Measurements from ENCODE around the gene ZNF587. TPM values are rescaled to one million over a fixed set of nuclear protein-coding genes. Genes with fewer than 3 reads are reported as not detected.
"Not testable (repeated sequence)": the region's sequence is repeated elsewhere in the genome, so short reads cannot be mapped to it uniquely, and the experiment has no call there.

Gene ZNF587
- total RNA-seq, 1 experiment from 2014 or later = 36.4 TPM

DNA sequence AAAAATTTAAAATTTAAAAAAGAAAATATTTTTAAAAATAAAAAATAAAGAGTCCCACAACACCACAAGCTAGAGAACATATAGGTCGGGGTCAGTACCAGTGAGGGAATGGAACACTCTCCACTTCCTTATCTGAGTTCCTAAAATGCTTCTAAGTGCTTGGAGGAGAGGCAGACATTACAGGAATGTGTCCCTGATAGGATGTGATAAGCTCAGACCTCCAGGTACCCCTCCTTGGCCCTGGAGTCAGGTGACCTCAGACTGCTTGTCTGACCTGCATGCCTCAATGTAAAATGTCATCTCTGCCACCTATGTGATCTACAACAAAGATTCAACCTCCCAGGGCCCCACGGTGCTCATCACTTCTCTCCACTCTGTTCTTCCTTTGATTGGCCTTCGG lies 36.4 kb downstream of the ZNF587 start:
- Histone ChIP-seq H3K4me2 (ENCODE audit: low read depth, low read length, poor library complexity, severe bottlenecking) (no peak overlapping the region), H4K20me1 (ENCODE audit: insufficient read depth, low read depth, low read length) (no peaks in the 10 kb centered on the region), H3K27ac (ENCODE audit: low read length) (no peak overlapping the region), H3K9ac (ENCODE audit: low read length) (no peak overlapping the region), H3K36me3 (ENCODE audit: insufficient read depth, low read length) (peaks cover 44% of the 10 kb centered on the region), H3K9me2 (replicated peaks; ENCODE audit: insufficient read depth, low read length) (no peaks in the 10 kb centered on the region), H3K9me3 (ENCODE audit: low read length) (peaks cover 31% of the 10 kb centered on the region), H3K79me2 (ENCODE audit: low read length) (peaks cover 59% of the 10 kb centered on the region), H2AFZ (ENCODE audit: low read length) (no peak overlapping the region), H3K4me3 (ENCODE audit: low read length) (no peak overlapping the region), H3K27me3 (ENCODE audit: low read length) (no peaks in the 10 kb centered on the region), H3K4me1 (ENCODE audit: low read length) (peaks cover 10% of the 10 kb centered on the region)
- no peak for DNase-seq

GRCh38 chr19:57887195-57887941 lies 37.7 kb downstream of the ZNF587 start:
- H2AFZ ChIP-seq (ENCODE audit: low read length) = no peak overlapping the region
- H3K9me3 ChIP-seq (ENCODE audit: low read length) = peaks cover 34% of the 10 kb centered on the region
- H3K79me2 ChIP-seq (ENCODE audit: low read length) = peaks cover 59% of the 10 kb centered on the region
- H3K27me3 ChIP-seq (ENCODE audit: low read length) = no peaks in the 10 kb centered on the region
- no peak overlapping the region for H3K9ac ChIP-seq (ENCODE audit: low read length)
- peak overlapping the region; percentile 56 for H3K4me2 ChIP-seq (ENCODE audit: low read depth, low read length, poor library complexity, severe bottlenecking)
- DNase-seq = peak; percentile 49
- H3K4me3 ChIP-seq (ENCODE audit: low read length) = peak overlapping the region; percentile 77
- peaks cover 44% of the 10 kb centered on the region for H3K36me3 ChIP-seq (ENCODE audit: insufficient read depth, low read length)
- H3K9me2 ChIP-seq (replicated peaks; ENCODE audit: insufficient read depth, low read length) = no peaks in the 10 kb centered on the region
- H3K4me1 ChIP-seq (ENCODE audit: low read length) = peaks cover 10% of the 10 kb centered on the region
- H3K27ac ChIP-seq (ENCODE audit: low read length) = no peak overlapping the region
- H4K20me1 ChIP-seq (ENCODE audit: insufficient read depth, low read depth, low read length) = no peaks in the 10 kb centered on the region

DNA sequence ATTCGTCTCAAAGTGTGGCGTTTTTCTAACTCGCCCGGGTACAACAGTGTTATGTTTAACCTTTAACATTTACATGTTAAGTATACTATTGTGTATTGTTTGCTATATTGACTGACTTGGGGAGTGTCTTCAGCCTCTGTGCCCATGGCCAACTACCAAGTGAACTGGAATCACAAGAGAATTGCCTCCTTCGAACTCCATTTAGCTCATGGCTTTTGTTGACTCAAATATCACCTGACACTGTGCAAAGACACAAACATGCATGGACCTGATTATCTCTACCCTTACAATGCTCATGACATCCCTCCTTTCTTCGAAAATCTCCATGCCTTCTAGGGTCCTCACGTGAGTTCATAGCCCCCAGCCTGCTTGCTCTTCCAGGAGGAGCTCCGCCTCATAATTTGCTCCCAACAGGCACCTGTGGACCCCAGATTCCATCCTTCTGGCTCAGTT lies 38.5 kb downstream of the ZNF587 start:
- H4K20me1 ChIP-seq (ENCODE audit: insufficient read depth, low read depth, low read length) = no peaks in the 10 kb centered on the region
- H3K9me3 ChIP-seq (ENCODE audit: low read length) = peaks cover 32% of the 10 kb centered on the region
- peak overlapping the region; percentile 75 for H3K9ac ChIP-seq (ENCODE audit: low read length)
- peak overlapping the region; percentile 77 for H3K4me3 ChIP-seq (ENCODE audit: low read length)
- no peaks in the 10 kb centered on the region for H3K27me3 ChIP-seq (ENCODE audit: low read length)
- DNase-seq = no peak
- H3K36me3 ChIP-seq (ENCODE audit: insufficient read depth, low read length) = peaks cover 39% of the 10 kb centered on the region
- no peak overlapping the region for H3K27ac ChIP-seq (ENCODE audit: low read length)
- H3K9me2 ChIP-seq (replicated peaks; ENCODE audit: insufficient read depth, low read length) = no peaks in the 10 kb centered on the region
- H2AFZ ChIP-seq (ENCODE audit: low read length) = peak overlapping the region; percentile 43; the same call in 1 of the 2 replicates
- H3K4me2 ChIP-seq (ENCODE audit: low read depth, low read length, poor library complexity, severe bottlenecking) = peak overlapping the region; percentile 56
- H3K4me1 ChIP-seq (ENCODE audit: low read length) = peaks cover 10% of the 10 kb centered on the region
- peaks cover 53% of the 10 kb centered on the region for H3K79me2 ChIP-seq (ENCODE audit: low read length)

- peaks cover 48% of the 10 kb centered on the region for H3K79me2 ChIP-seq (ENCODE audit: low read length)
- H3K27ac ChIP-seq (ENCODE audit: low read length) = no peak within 1 kb of the TSS
- peak; percentile 94 for DNase-seq
- peaks cover 37% of the 10 kb centered on the region for H3K36me3 ChIP-seq (ENCODE audit: insufficient read depth, low read length)
- peaks cover 31% of the 10 kb centered on the region for H3K9me3 ChIP-seq (ENCODE audit: low read length)
- H3K4me1 ChIP-seq (ENCODE audit: low read length) = peaks cover 10% of the 10 kb centered on the region
- no peaks in the 10 kb centered on the region for H3K9me2 ChIP-seq (replicated peaks; ENCODE audit: insufficient read depth, low read length)
- peak within 1 kb of the TSS; percentile 57; the same call in 1 of the 2 replicates for H2AFZ ChIP-seq (ENCODE audit: low read length)
- peak within 1 kb of the TSS; percentile 56 for H3K4me2 ChIP-seq (ENCODE audit: low read depth, low read length, poor library complexity, severe bottlenecking)
- no peaks in the 10 kb centered on the region for H4K20me1 ChIP-seq (ENCODE audit: insufficient read depth, low read depth, low read length)
- no peaks in the 10 kb centered on the region for H3K27me3 ChIP-seq (ENCODE audit: low read length)
- H3K4me3 ChIP-seq (ENCODE audit: low read length) = peak within 1 kb of the TSS; percentile 77
- H3K9ac ChIP-seq (ENCODE audit: low read length) = peak within 1 kb of the TSS; percentile 75
These were observed 39.0 kb downstream of the ZNF587 start, which contains the start of gene ZNF814 for GRCh38 chr19:57888560-57889231. Gene ZNF814 (minus strand): TSS chr19:57889037. CDS start chr19:57888802, 235 bp downstream.

GRCh38 chr19:57890706-57891105 lies 41.0 kb downstream of the ZNF587 start:
- not testable (repeated sequence) for H3K4me2 ChIP-seq (ENCODE audit: low read depth, low read length, poor library complexity, severe bottlenecking)

GRCh38 chr19:57900311-57900710 lies 50.7 kb downstream of the ZNF587 start:
- peaks cover 19% of the 10 kb centered on the region for H3K9me3 ChIP-seq (ENCODE audit: low read length)
- H3K4me1 ChIP-seq (ENCODE audit: low read length) = peaks cover 9% of the 10 kb centered on the region
- H3K27ac ChIP-seq (ENCODE audit: low read length) = no peak overlapping the region
- peaks cover 16% of the 10 kb centered on the region for H3K36me3 ChIP-seq (ENCODE audit: insufficient read depth, low read length)
- H3K9ac ChIP-seq (ENCODE audit: low read length) = no peak overlapping the region
- no peak overlapping the region for H3K4me3 ChIP-seq (ENCODE audit: low read length)
- no peak overlapping the region for H3K4me2 ChIP-seq (ENCODE audit: low read depth, low read length, poor library complexity, severe bottlenecking)
- DNase-seq = no peak
- peaks cover 23% of the 10 kb centered on the region for H3K79me2 ChIP-seq (ENCODE audit: low read length)
- no peak overlapping the region for H2AFZ ChIP-seq (ENCODE audit: low read length)
- H3K9me2 ChIP-seq (replicated peaks; ENCODE audit: insufficient read depth, low read length) = no peaks in the 10 kb centered on the region
- H4K20me1 ChIP-seq (ENCODE audit: insufficient read depth, low read depth, low read length) = no peaks in the 10 kb centered on the region
- no peaks in the 10 kb centered on the region for H3K27me3 ChIP-seq (ENCODE audit: low read length)

More at GRCh38 chr19:57890706-57891105, 41.0 kb downstream of the ZNF587 start:
- Histone ChIP-seq H3K79me2 (ENCODE audit: low read length) (peaks cover 28% of the 10 kb centered on the region), H3K36me3 (ENCODE audit: insufficient read depth, low read length) (peaks cover 18% of the 10 kb centered on the region), H3K9me3 (ENCODE audit: low read length) (peaks cover 21% of the 10 kb centered on the region)
- not testable (repeated sequence) for H3K4me3 ChIP-seq (ENCODE audit: low read length); H3K9me2 ChIP-seq (replicated peaks; ENCODE audit: insufficient read depth, low read length); H3K27ac ChIP-seq (ENCODE audit: low read length); H2AFZ ChIP-seq (ENCODE audit: low read length); DNase-seq; H3K4me1 ChIP-seq (ENCODE audit: low read length); H4K20me1 ChIP-seq (ENCODE audit: insufficient read depth, low read depth, low read length); H3K9ac ChIP-seq (ENCODE audit: low read length); H3K27me3 ChIP-seq (ENCODE audit: low read length)

DNA sequence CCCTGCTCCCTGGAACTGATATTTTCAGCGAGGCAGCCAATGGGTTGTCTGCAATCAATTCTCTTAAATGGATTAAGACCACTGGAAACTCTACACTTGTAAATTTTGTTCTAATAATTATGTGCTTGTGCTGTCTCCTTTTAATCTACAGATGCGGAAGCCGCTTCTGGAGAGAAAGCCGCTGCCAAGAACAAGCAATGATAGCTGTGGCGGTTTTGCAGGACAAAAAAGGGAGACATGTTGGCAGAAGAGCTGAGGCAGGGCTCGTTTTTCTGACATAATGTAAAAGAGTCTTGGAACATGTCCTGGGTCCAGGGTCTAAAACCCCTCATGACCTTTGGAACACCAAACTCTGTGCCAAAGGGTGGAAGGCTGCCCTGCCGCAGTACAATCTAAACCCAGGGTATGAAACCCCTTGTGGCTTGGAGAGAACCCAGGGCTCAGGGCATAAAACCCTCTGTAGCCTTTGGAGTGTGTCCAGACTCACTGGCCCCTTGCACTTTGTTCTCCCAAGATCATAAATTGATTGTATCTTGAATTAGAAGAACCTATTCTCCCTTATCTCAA lies 54.0 kb downstream of the ZNF587 start:
- H3K9ac ChIP-seq (ENCODE audit: low read length) = no peak overlapping the region
- H3K27ac ChIP-seq (ENCODE audit: low read length) = no peak overlapping the region
- H3K27me3 ChIP-seq (ENCODE audit: low read length) = no peaks in the 10 kb centered on the region
- H3K4me3 ChIP-seq (ENCODE audit: low read length) = no peak overlapping the region
- H3K4me1 ChIP-seq (ENCODE audit: low read length) = peaks cover 16% of the 10 kb centered on the region
- no peaks in the 10 kb centered on the region for H4K20me1 ChIP-seq (ENCODE audit: insufficient read depth, low read depth, low read length)
- no peak for DNase-seq
- no peak overlapping the region for H3K4me2 ChIP-seq (ENCODE audit: low read depth, low read length, poor library complexity, severe bottlenecking)
- no peak overlapping the region for H2AFZ ChIP-seq (ENCODE audit: low read length)
- H3K79me2 ChIP-seq (ENCODE audit: low read length) = peaks cover 23% of the 10 kb centered on the region
- H3K9me3 ChIP-seq (ENCODE audit: low read length) = peaks cover 22% of the 10 kb centered on the region
- H3K9me2 ChIP-seq (replicated peaks; ENCODE audit: insufficient read depth, low read length) = no peaks in the 10 kb centered on the region
- H3K36me3 ChIP-seq (ENCODE audit: insufficient read depth, low read length) = peaks cover 30% of the 10 kb centered on the region

DNA sequence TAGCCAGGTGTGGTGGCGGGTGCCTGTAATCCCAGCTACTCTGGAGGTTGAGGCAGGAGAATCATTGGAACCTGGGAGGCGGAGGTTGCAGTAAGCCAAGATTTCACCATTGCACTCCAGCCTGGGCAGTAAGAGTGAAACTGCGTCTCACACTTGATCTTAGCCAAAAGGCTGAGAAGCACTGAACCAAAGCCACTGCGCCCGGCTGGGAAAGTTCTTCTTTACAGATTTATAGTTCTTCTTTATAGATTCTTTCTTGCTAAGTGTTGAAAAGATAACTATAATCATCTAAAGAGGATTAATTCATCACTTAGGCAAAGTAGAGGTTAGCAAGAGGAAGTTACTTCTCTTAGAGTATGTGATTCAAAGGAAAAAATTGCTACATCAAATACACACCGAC lies 55.6 kb downstream of the ZNF587 start:
- Histone ChIP-seq H4K20me1 (ENCODE audit: insufficient read depth, low read depth, low read length) (no peaks in the 10 kb centered on the region), H3K9me2 (replicated peaks; ENCODE audit: insufficient read depth, low read length) (no peaks in the 10 kb centered on the region), H3K79me2 (ENCODE audit: low read length) (peaks cover 23% of the 10 kb centered on the region), H3K4me2 (ENCODE audit: low read depth, low read length, poor library complexity, severe bottlenecking) (peak overlapping the region; percentile 22), H3K9me3 (ENCODE audit: low read length) (peaks cover 22% of the 10 kb centered on the region), H3K4me3 (ENCODE audit: low read length) (peak overlapping the region; percentile 35; the same call in 1 of the 2 replicates), H3K4me1 (ENCODE audit: low read length) (peaks cover 16% of the 10 kb centered on the region), H3K27me3 (ENCODE audit: low read length) (no peaks in the 10 kb centered on the region), H3K36me3 (ENCODE audit: insufficient read depth, low read length) (peaks cover 31% of the 10 kb centered on the region), H2AFZ (ENCODE audit: low read length) (no peak overlapping the region), H3K27ac (ENCODE audit: low read length) (peak overlapping the region; percentile 84), H3K9ac (ENCODE audit: low read length) (peak overlapping the region; percentile 4; the same call in 1 of the 2 replicates)
- peak; percentile 84 for DNase-seq

Measured in Karpas-422 (cell line).